ENCODE data around the gene ATXN7L1. TPM values are rescaled to one million over a fixed set of nuclear protein-coding genes. Genes with fewer than 3 reads are reported as not detected.

ATXN7L1 gene
- total RNA-seq, 1 donor from 2014 or later, result 8.5 TPM

GRCh38 chr7:105828141-105828540 is 48.3 kb downstream of the ATXN7L1 start:
- Mint-ChIP-seq H3K36me3 (ENCODE audit: low read depth) (peaks cover 2% of the 10 kb centered on the region), H3K9me3 (peaks cover 14% of the 10 kb centered on the region), H3K4me1 (ENCODE audit: low read depth) (peaks cover 6% of the 10 kb centered on the region), H3K27ac (no peak overlapping the region), H3K4me3 (no peak overlapping the region), H3K27me3 (ENCODE audit: insufficient read depth) (peaks cover 21% of the 10 kb centered on the region)
- DNase-seq (ENCODE audit: low spot score), result no peak
- intact Hi-C loops (cut with micrococcal nuclease), result no loop called here

GRCh38 chr7:105827151-105827875 is 49.1 kb downstream of the ATXN7L1 start:
- Mint-ChIP-seq H3K36me3 (ENCODE audit: low read depth) (peaks cover 2% of the 10 kb centered on the region), H3K27ac (no peak overlapping the region), H3K4me1 (ENCODE audit: low read depth) (peaks cover 7% of the 10 kb centered on the region), H3K9me3 (peaks cover 14% of the 10 kb centered on the region), H3K27me3 (ENCODE audit: insufficient read depth) (peaks cover 17% of the 10 kb centered on the region), H3K4me3 (no peak overlapping the region)
- intact Hi-C loops (cut with micrococcal nuclease), result no loop called here
- DNase-seq (ENCODE audit: low spot score), result no peak

GRCh38 chr7:105826143-105826542 is 50.3 kb downstream of the ATXN7L1 start:
- H3K27me3 Mint-ChIP-seq (ENCODE audit: insufficient read depth), result peaks cover 13% of the 10 kb centered on the region
- H3K4me1 Mint-ChIP-seq (ENCODE audit: low read depth), result peaks cover 17% of the 10 kb centered on the region
- peaks cover 2% of the 10 kb centered on the region for H3K36me3 Mint-ChIP-seq (ENCODE audit: low read depth)
- DNase-seq (ENCODE audit: low spot score), result no peak
- intact Hi-C loops (cut with micrococcal nuclease), result no loop called here
- no peak overlapping the region for H3K4me3 Mint-ChIP-seq
- peaks cover 14% of the 10 kb centered on the region for H3K9me3 Mint-ChIP-seq
- no peak overlapping the region for H3K27ac Mint-ChIP-seq

GRCh38 chr7:105825371-105825770 is 51.0 kb downstream of the ATXN7L1 start:
- H3K9me3 Mint-ChIP-seq, result peaks cover 14% of the 10 kb centered on the region
- H3K27me3 Mint-ChIP-seq (ENCODE audit: insufficient read depth), result peaks cover 13% of the 10 kb centered on the region

GRCh38 chr7:105822806-105823205 is 53.6 kb downstream of the ATXN7L1 start:
- Mint-ChIP-seq H3K4me1 (ENCODE audit: low read depth) (peaks cover 18% of the 10 kb centered on the region), H3K36me3 (ENCODE audit: low read depth) (peaks cover 2% of the 10 kb centered on the region), H3K4me3 (no peak overlapping the region), H3K27me3 (ENCODE audit: insufficient read depth) (peaks cover 13% of the 10 kb centered on the region), H3K27ac (no peak overlapping the region), H3K9me3 (peaks cover 14% of the 10 kb centered on the region)
- DNase-seq (ENCODE audit: low spot score), result no peak
- intact Hi-C loops (cut with micrococcal nuclease), result no loop called here

More at GRCh38 chr7:105825371-105825770, 51.0 kb downstream of the ATXN7L1 start:
- Mint-ChIP-seq H3K4me1 (ENCODE audit: low read depth) (peaks cover 18% of the 10 kb centered on the region), H3K36me3 (ENCODE audit: low read depth) (peaks cover 2% of the 10 kb centered on the region), H3K4me3 (no peak overlapping the region), H3K27ac (no peak overlapping the region)
- intact Hi-C loops (cut with micrococcal nuclease), result no loop called here
- DNase-seq (ENCODE audit: low spot score), result no peak

GRCh38 chr7:105821527-105821926 is 54.9 kb downstream of the ATXN7L1 start:
- intact Hi-C loops (cut with micrococcal nuclease), result no loop called here
- H3K27ac Mint-ChIP-seq, result no peak overlapping the region
- peaks cover 9% of the 10 kb centered on the region for H3K27me3 Mint-ChIP-seq (ENCODE audit: insufficient read depth)
- peaks cover 18% of the 10 kb centered on the region for H3K4me1 Mint-ChIP-seq (ENCODE audit: low read depth)
- H3K9me3 Mint-ChIP-seq, result peaks cover 14% of the 10 kb centered on the region
- H3K36me3 Mint-ChIP-seq (ENCODE audit: low read depth), result peaks cover 2% of the 10 kb centered on the region
- DNase-seq (ENCODE audit: low spot score), result no peak
- H3K4me3 Mint-ChIP-seq, result no peak overlapping the region

GRCh38 chr7:105820363-105821066 is 55.9 kb downstream of the ATXN7L1 start:
- H3K4me1 Mint-ChIP-seq (ENCODE audit: low read depth), result peaks cover 21% of the 10 kb centered on the region
- H3K36me3 Mint-ChIP-seq (ENCODE audit: low read depth), result peaks cover 2% of the 10 kb centered on the region
- peaks cover 5% of the 10 kb centered on the region for H3K27me3 Mint-ChIP-seq (ENCODE audit: insufficient read depth)
- intact Hi-C loops (cut with micrococcal nuclease), result no loop called here
- H3K9me3 Mint-ChIP-seq, result peaks cover 14% of the 10 kb centered on the region
- no peak for DNase-seq (ENCODE audit: low spot score)
- no peak overlapping the region for H3K27ac Mint-ChIP-seq
- H3K4me3 Mint-ChIP-seq, result no peak overlapping the region

- intact Hi-C loops (cut with micrococcal nuclease), result no loop called here
- Mint-ChIP-seq H3K4me1 (ENCODE audit: low read depth) (peaks cover 30% of the 10 kb centered on the region), H3K4me3 (no peak overlapping the region), H3K27ac (no peak overlapping the region), H3K9me3 (peaks cover 8% of the 10 kb centered on the region), H3K27me3 (ENCODE audit: insufficient read depth) (peaks cover 4% of the 10 kb centered on the region), H3K36me3 (ENCODE audit: low read depth) (peaks cover 2% of the 10 kb centered on the region)
- DNase-seq (ENCODE audit: low spot score), result no peak
Observed at GRCh38 chr7:105819559-105819958, 56.8 kb downstream of the ATXN7L1 start.

- intact Hi-C loops (cut with micrococcal nuclease), result no loop called here
- no peaks in the 10 kb centered on the region for H3K9me3 Mint-ChIP-seq
- H3K4me3 Mint-ChIP-seq, result no peak overlapping the region
Observed at GRCh38 chr7:105816954-105817615, 59.3 kb downstream of the ATXN7L1 start.

GRCh38 chr7:105816266-105816843 is 60.0 kb downstream of the ATXN7L1 start:
- H3K27ac Mint-ChIP-seq, result no peak overlapping the region
- intact Hi-C loops (cut with micrococcal nuclease), result no loop called here

More at GRCh38 chr7:105816954-105817615, 59.3 kb downstream of the ATXN7L1 start:
- DNase-seq (ENCODE audit: low spot score), result no peak
- peaks cover 6% of the 10 kb centered on the region for H3K27me3 Mint-ChIP-seq (ENCODE audit: insufficient read depth)
- H3K36me3 Mint-ChIP-seq (ENCODE audit: low read depth), result peaks cover 6% of the 10 kb centered on the region
- H3K4me1 Mint-ChIP-seq (ENCODE audit: low read depth), result peaks cover 33% of the 10 kb centered on the region
- no peak overlapping the region for H3K27ac Mint-ChIP-seq

GRCh38 chr7:105815576-105815975 is 60.8 kb downstream of the ATXN7L1 start:
- peaks cover 34% of the 10 kb centered on the region for H3K4me1 Mint-ChIP-seq (ENCODE audit: low read depth)
- H3K36me3 Mint-ChIP-seq (ENCODE audit: low read depth), result peaks cover 7% of the 10 kb centered on the region
- DNase-seq (ENCODE audit: low spot score), result no peak
- intact Hi-C loops (cut with micrococcal nuclease), result no loop called here
- H3K27me3 Mint-ChIP-seq (ENCODE audit: insufficient read depth), result peaks cover 6% of the 10 kb centered on the region
- H3K9me3 Mint-ChIP-seq, result no peaks in the 10 kb centered on the region
- H3K4me3 Mint-ChIP-seq, result no peak overlapping the region
- H3K27ac Mint-ChIP-seq, result no peak overlapping the region

More at GRCh38 chr7:105816266-105816843, 60.0 kb downstream of the ATXN7L1 start:
- peaks cover 6% of the 10 kb centered on the region for H3K36me3 Mint-ChIP-seq (ENCODE audit: low read depth)
- H3K27me3 Mint-ChIP-seq (ENCODE audit: insufficient read depth), result peaks cover 6% of the 10 kb centered on the region
- H3K9me3 Mint-ChIP-seq, result no peaks in the 10 kb centered on the region
- H3K4me3 Mint-ChIP-seq, result no peak overlapping the region
- peaks cover 30% of the 10 kb centered on the region for H3K4me1 Mint-ChIP-seq (ENCODE audit: low read depth)
- no peak for DNase-seq (ENCODE audit: low spot score)

- Mint-ChIP-seq H3K27ac (no peak overlapping the region), H3K27me3 (ENCODE audit: insufficient read depth) (peaks cover 6% of the 10 kb centered on the region), H3K36me3 (ENCODE audit: low read depth) (peaks cover 14% of the 10 kb centered on the region), H3K4me1 (ENCODE audit: low read depth) (peaks cover 45% of the 10 kb centered on the region), H3K9me3 (peaks cover 4% of the 10 kb centered on the region), H3K4me3 (no peak overlapping the region)
- intact Hi-C loops (cut with micrococcal nuclease), result no loop called here
- no peak for DNase-seq (ENCODE audit: low spot score)
Observed at GRCh38 chr7:105814481-105814880, 61.9 kb downstream of the ATXN7L1 start.

Data from activated T-helper 1 cell treated with anti-CD3 and anti-CD28 coated beads, Interleukin-12 subunit alpha, Interleukin-12 subunit beta, Interleukin-2, Interleukin-4 antibody, amounts not matched to agents 30 ng/mL and 10 ng/mL and 1 ng/mL, durations not matched to agents 14 hours and 24 hours and 36 hours (primary cell).